Measurements from ENCODE around the gene ZFP91. TPM values are rescaled to one million over a fixed set of nuclear protein-coding genes. Genes with fewer than 3 reads are reported as not detected.

Gene ZFP91
- total and polyA plus RNA-seq, 9 of the 15 experiments (the other 6 are each of a cell fraction or from before 2014, with no cell fraction given), result 17.6 to 58.3 (median 34.0) TPM

DNA sequence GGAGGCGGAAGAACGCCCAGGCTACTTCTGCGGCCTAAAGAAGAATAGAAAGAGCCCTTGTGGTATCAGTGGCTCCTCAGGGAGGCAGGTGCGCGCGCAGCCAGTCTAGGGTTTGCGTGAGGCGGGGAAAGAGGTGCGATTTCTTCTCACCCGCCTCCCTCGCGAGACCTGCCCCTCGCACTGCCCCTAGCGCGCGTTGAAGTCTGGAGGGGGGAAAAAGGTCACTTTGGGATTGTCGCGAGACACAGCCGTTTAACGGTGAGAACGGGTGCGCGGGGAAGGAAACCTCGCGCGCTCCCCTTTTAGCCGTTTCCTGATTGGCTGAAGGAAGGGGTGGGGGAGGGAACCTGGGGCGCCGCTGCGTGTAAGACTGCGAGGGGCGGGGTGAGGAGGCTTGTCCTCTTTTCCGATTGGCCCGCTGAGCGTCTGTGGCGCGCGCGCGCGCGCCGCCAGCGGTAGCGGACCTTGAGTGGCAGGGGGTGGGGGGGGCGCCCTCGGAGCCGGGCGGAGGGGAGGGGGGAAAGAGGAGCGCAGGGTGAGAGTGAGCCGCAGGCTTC is at the start of gene ZFP91 (continued):
- 0 out of 4 replicates have a peak, but pooled peaks of 1 of the 2 experiments have one; percentile 31 for TF ChIP-seq RCOR1 (IDR thresholded peaks at IDR 0.05; ENCODE audit: borderline replicate concordance in 1 of 2, low read depth in 2 of 2, low read length in 2 of 2)
- TF ChIP-seq, protein P1, sequence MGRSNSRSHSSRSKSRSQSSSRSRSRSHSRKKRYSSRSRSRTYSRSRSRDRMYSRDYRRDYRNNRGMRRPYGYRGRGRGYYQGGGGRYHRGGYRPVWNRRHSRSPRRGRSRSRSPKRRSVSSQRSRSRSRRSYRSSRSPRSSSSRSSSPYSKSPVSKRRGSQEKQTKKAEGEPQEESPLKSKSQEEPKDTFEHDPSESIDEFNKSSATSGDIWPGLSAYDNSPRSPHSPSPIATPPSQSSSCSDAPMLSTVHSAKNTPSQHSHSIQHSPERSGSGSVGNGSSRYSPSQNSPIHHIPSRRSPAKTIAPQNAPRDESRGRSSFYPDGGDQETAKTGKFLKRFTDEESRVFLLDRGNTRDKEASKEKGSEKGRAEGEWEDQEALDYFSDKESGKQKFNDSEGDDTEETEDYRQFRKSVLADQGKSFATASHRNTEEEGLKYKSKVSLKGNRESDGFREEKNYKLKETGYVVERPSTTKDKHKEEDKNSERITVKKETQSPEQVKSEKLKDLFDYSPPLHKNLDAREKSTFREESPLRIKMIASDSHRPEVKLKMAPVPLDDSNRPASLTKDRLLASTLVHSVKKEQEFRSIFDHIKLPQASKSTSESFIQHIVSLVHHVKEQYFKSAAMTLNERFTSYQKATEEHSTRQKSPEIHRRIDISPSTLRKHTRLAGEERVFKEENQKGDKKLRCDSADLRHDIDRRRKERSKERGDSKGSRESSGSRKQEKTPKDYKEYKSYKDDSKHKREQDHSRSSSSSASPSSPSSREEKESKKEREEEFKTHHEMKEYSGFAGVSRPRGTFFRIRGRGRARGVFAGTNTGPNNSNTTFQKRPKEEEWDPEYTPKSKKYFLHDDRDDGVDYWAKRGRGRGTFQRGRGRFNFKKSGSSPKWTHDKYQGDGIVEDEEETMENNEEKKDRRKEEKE (IDR thresholded peaks at IDR 0.05; ENCODE audit: borderline replicate concordance in 1 of 2, control insufficient read depth in 1 of 2, low read depth in 2 of 2, low read length in 1 of 2), result no peak
- TF ChIP-seq ZNF766 (CRISPR knock-in tag; conservative IDR thresholded peaks at IDR 0.05), result peak; percentile 87
- no peak for TF ChIP-seq GATA2 (CRISPR knock-in tag; IDR thresholded peaks at IDR 0.05)
- TF ChIP-seq, protein P2, sequence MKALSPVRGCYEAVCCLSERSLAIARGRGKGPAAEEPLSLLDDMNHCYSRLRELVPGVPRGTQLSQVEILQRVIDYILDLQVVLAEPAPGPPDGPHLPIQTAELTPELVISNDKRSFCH (CRISPR knock-in tag; IDR thresholded peaks at IDR 0.05), result no peak
- TF ChIP-seq, protein P2 (tag; IDR thresholded peaks at IDR 0.05), result peak; percentile 79
- TF ChIP-seq, protein P3, sequence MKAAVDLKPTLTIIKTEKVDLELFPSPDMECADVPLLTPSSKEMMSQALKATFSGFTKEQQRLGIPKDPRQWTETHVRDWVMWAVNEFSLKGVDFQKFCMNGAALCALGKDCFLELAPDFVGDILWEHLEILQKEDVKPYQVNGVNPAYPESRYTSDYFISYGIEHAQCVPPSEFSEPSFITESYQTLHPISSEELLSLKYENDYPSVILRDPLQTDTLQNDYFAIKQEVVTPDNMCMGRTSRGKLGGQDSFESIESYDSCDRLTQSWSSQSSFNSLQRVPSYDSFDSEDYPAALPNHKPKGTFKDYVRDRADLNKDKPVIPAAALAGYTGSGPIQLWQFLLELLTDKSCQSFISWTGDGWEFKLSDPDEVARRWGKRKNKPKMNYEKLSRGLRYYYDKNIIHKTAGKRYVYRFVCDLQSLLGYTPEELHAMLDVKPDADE (conservative IDR thresholded peaks at IDR 0.05; ENCODE audit: control insufficient read depth, low read depth, low read length), result no peak
- TF ChIP-seq CC2D1A (IDR thresholded peaks at IDR 0.05), result peak; percentile 87
- TF ChIP-seq ZNF146 (CRISPR knock-in tag; IDR thresholded peaks at IDR 0.05; ENCODE audit: unreplicated experiment), result no peak
- TF ChIP-seq TCF7L2 (IDR thresholded peaks at IDR 0.05; ENCODE audit: low read depth, low read length), result no peak
- peak; percentile 61 for TF ChIP-seq KDM5B (IDR thresholded peaks at IDR 0.05; ENCODE audit: insufficient replicate concordance, low read depth, low read length)
- TF ChIP-seq, protein P4, sequence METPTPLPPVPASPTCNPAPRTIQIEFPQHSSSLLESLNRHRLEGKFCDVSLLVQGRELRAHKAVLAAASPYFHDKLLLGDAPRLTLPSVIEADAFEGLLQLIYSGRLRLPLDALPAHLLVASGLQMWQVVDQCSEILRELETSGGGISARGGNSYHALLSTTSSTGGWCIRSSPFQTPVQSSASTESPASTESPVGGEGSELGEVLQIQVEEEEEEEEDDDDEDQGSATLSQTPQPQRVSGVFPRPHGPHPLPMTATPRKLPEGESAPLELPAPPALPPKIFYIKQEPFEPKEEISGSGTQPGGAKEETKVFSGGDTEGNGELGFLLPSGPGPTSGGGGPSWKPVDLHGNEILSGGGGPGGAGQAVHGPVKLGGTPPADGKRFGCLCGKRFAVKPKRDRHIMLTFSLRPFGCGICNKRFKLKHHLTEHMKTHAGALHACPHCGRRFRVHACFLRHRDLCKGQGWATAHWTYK (CRISPR knock-in tag; IDR thresholded peaks at IDR 0.05), result peak; percentile 53
- TF ChIP-seq, protein P5, sequence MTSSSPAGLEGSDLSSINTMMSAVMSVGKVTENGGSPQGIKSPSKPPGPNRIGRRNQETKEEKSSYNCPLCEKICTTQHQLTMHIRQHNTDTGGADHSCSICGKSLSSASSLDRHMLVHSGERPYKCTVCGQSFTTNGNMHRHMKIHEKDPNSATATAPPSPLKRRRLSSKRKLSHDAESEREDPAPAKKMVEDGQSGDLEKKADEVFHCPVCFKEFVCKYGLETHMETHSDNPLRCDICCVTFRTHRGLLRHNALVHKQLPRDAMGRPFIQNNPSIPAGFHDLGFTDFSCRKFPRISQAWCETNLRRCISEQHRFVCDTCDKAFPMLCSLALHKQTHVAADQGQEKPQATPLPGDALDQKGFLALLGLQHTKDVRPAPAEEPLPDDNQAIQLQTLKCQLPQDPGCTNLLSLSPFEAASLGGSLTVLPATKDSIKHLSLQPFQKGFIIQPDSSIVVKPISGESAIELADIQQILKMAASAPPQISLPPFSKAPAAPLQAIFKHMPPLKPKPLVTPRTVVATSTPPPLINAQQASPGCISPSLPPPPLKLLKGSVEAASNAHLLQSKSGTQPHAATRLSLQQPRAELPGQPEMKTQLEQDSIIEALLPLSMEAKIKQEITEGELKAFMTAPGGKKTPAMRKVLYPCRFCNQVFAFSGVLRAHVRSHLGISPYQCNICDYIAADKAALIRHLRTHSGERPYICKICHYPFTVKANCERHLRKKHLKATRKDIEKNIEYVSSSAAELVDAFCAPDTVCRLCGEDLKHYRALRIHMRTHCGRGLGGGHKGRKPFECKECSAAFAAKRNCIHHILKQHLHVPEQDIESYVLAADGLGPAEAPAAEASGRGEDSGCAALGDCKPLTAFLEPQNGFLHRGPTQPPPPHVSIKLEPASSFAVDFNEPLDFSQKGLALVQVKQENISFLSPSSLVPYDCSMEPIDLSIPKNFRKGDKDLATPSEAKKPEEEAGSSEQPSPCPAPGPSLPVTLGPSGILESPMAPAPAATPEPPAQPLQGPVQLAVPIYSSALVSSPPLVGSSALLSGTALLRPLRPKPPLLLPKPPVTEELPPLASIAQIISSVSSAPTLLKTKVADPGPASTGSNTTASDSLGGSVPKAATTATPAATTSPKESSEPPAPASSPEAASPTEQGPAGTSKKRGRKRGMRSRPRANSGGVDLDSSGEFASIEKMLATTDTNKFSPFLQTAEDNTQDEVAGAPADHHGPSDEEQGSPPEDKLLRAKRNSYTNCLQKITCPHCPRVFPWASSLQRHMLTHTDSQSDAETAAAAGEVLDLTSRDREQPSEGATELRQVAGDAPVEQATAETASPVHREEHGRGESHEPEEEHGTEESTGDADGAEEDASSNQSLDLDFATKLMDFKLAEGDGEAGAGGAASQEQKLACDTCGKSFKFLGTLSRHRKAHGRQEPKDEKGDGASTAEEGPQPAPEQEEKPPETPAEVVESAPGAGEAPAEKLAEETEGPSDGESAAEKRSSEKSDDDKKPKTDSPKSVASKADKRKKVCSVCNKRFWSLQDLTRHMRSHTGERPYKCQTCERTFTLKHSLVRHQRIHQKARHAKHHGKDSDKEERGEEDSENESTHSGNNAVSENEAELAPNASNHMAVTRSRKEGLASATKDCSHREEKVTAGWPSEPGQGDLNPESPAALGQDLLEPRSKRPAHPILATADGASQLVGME (CRISPR knock-in tag; IDR thresholded peaks at IDR 0.05), result 0 out of 2 replicates have a peak, but pooled peaks have one; percentile 16

Measured in K562 (cell line).